HEK293 (cell line): ENCODE measurements around the gene NDST1.

Source experiments
- CTCF ChIA-PET: fragments of 350-600 bp; formaldehyde crosslinking; extraction: SDS; loops from one replicate; lab custom pipeline; 2021; ENCODE audit warnings: antibody characterized with exemption; lab: Yijun Ruan, JAX
- POLR2A ChIA-PET: fragments of 300-600 bp; formaldehyde crosslinking; extraction: SDS; loops from one replicate; lab custom pipeline; 2020; ENCODE audit warnings: antibody characterized with exemption, inconsistent platforms; lab: Yijun Ruan, JAX
- H3K27ac ChIP-seq: fragments of 200-500 bp; sonication (Bioruptor generic); 2 replicates; pipeline ENCODE4 v1.5.1; 2014; ENCODE audit warnings: low read depth, low read length, control low read depth, inconsistent platforms; ENCODE audit errors: extremely low read depth
- H3K36me3 ChIP-seq, 2 experiments: fragments of 200-500 bp in 1 of 2; sonication (Bioruptor generic) in 1 of 2; 1 replicate in 1 of 2; 2 replicates in 1 of 2; pipeline ENCODE4 v1.5.1; 2014 to 2017; ENCODE audit warnings: inconsistent platforms in 2 of 2, low read length in 2 of 2; ENCODE audit not compliant: control insufficient read depth in 2 of 2, insufficient read depth in 1 of 2
- H3K4me1 ChIP-seq: fragments of 200-500 bp; sonication (Bioruptor generic); 2 replicates; pipeline ENCODE4 v1.5.1; 2014; ENCODE audit warnings: mild to moderate bottlenecking, low read length, inconsistent platforms; ENCODE audit not compliant: control insufficient read depth, insufficient read depth
- H3K4me3 ChIP-seq: 2 replicates; pipeline ENCODE4 v1.5.1; 2011; ENCODE audit warnings: low read depth, mild to moderate bottlenecking, control low read depth, low read length, moderate library complexity
- H3K9me3 ChIP-seq: fragments of 200-500 bp; sonication (Bioruptor generic); 2 replicates; pipeline ENCODE4 v1.5.1; 2014; ENCODE audit warnings: low read depth, low read length, inconsistent platforms; ENCODE audit not compliant: control insufficient read depth, insufficient read depth
- KLF7 ChIP-seq: fragments of 450-650 bp; formaldehyde crosslinking; IDR thresholded peaks from 2 replicates; pipeline ENCODE4 v1.5.1; 2016; ENCODE audit warnings: missing biosample characterization, missing genetic modification characterization, borderline replicate concordance
- ZBTB21 ChIP-seq: fragments of 450-650 bp; formaldehyde crosslinking; IDR thresholded peaks from 2 replicates; pipeline ENCODE4 v1.5.1; 2017; ENCODE audit warnings: missing biosample characterization, missing genetic modification characterization
- ZFP3 ChIP-seq: fragments of 450-650 bp; formaldehyde crosslinking; IDR thresholded peaks from 2 replicates; pipeline ENCODE4 v1.5.1; 2016; ENCODE audit warnings: low read depth, missing biosample characterization, missing genetic modification characterization
- ZNF10 ChIP-seq: fragments of 450-650 bp; formaldehyde crosslinking; IDR thresholded peaks from 2 replicates; pipeline ENCODE4 v1.5.1; 2017; ENCODE audit warnings: missing biosample characterization, missing genetic modification characterization
- ZNF121 ChIP-seq: fragments of 450-650 bp; formaldehyde crosslinking; IDR thresholded peaks from 2 replicates; pipeline ENCODE4 v1.5.1; 2016; ENCODE audit warnings: missing biosample characterization, missing genetic modification characterization
- ZNF2 ChIP-seq: fragments of 450-650 bp; formaldehyde crosslinking; IDR thresholded peaks from 2 replicates; pipeline ENCODE4 v1.5.1; 2016; ENCODE audit warnings: missing biosample characterization, missing genetic modification characterization
- ZNF341 ChIP-seq: fragments of 450-650 bp; formaldehyde crosslinking; IDR thresholded peaks from 2 replicates; pipeline ENCODE4; 2016; ENCODE audit warnings: low read depth, missing biosample characterization, missing genetic modification characterization
- ZNF37A ChIP-seq: fragments of 450-650 bp; IDR thresholded peaks from 2 replicates; pipeline ENCODE4 v1.5.1; 2018; ENCODE audit warnings: missing biosample characterization, missing genetic modification characterization
- ZNF510 ChIP-seq: fragments of 450-650 bp; formaldehyde crosslinking; IDR thresholded peaks from 2 replicates; pipeline ENCODE4 v1.5.1; 2018; ENCODE audit warnings: mild to moderate bottlenecking, missing genetic modification characterization, missing biosample characterization; ENCODE audit not compliant: insufficient replicate concordance
- ZNF76 ChIP-seq: fragments of 450-650 bp; formaldehyde crosslinking; IDR thresholded peaks from 2 replicates; pipeline ENCODE4; 2016; ENCODE audit warnings: low read depth, missing biosample characterization, missing genetic modification characterization, borderline replicate concordance
- TF ChIP-seq, protein P1 (sequence below): fragments of 450-650 bp; formaldehyde crosslinking; IDR thresholded peaks from 2 replicates; pipeline ENCODE4 v1.5.1; 2016; ENCODE audit warnings: missing biosample characterization, missing genetic modification characterization
- TF ChIP-seq, protein P2 (sequence below): fragments of 450-650 bp; formaldehyde crosslinking; IDR thresholded peaks from 2 replicates; pipeline ENCODE4 v1.5.1; 2016; ENCODE audit warnings: missing biosample characterization, missing genetic modification characterization
- TF ChIP-seq, protein P3 (sequence below): fragments of 450-650 bp; formaldehyde crosslinking; IDR thresholded peaks from 2 replicates; pipeline ENCODE4 v1.5.1; 2016; ENCODE audit warnings: missing biosample characterization, missing genetic modification characterization
- TF ChIP-seq, protein P4 (sequence below): fragments of 450-650 bp; formaldehyde crosslinking; IDR thresholded peaks from 2 replicates; pipeline ENCODE4 v1.5.1; 2017; ENCODE audit warnings: missing biosample characterization, missing genetic modification characterization

The NDST1 gene

DNA sequence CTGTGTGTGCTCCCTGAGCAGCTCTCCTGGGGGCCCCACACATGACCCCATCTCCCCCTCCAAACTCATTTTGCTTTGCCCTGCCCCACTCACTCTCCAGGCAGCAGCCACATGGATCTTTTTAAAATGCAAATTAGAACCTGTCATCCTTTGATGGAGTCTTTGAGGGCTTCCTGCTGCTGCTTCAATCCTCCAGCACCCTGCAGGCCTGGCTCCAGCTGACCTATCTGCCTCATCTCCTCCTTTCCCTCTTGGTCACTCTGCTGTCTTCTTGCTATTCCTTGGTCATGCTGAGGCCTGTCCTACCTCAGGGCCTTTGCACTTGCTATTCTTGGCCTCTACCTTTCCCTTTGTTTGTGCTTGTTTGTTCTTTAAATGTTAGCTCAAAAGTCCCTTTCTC is 17.9 kb downstream of the NDST1 start (continued):
- TF ChIP-seq, protein P1, sequence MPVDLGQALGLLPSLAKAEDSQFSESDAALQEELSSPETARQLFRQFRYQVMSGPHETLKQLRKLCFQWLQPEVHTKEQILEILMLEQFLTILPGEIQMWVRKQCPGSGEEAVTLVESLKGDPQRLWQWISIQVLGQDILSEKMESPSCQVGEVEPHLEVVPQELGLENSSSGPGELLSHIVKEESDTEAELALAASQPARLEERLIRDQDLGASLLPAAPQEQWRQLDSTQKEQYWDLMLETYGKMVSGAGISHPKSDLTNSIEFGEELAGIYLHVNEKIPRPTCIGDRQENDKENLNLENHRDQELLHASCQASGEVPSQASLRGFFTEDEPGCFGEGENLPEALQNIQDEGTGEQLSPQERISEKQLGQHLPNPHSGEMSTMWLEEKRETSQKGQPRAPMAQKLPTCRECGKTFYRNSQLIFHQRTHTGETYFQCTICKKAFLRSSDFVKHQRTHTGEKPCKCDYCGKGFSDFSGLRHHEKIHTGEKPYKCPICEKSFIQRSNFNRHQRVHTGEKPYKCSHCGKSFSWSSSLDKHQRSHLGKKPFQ = no peak
- TF ChIP-seq, all 188 proteins: peak for 2

DNA sequence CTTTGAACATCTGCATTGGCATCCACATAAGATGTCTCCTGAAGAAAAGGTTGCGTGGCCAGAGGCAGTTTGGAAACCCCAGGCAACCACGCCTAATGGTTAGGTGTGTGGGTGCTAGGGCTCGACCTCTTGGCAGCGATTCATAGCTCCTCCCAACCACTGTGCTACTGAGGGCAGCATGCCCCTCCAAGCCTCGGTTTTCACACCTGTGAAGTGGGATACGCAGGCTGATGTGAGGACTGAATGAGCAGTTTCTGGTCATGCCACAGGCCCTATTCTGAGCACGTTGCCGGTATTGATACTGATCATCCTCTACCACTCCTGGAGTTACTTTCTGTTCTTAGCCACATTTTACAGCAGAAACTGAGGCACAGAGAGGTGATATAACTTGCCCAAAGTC is 19.1 kb downstream of the NDST1 start:
- TF ChIP-seq KLF7 = no peak
- no peak for TF ChIP-seq ZNF10 (tag by site-specific recombination)
- TF ChIP-seq ZFP3 = no peak
- TF ChIP-seq ZNF2 = no peak
- no peak for TF ChIP-seq ZNF37A (tag by site-specific recombination)
- H3K36me3 ChIP-seq = peaks cover 0 to 42% of the 10 kb centered on the region in 2 experiments; a peak in 2 of 3 replicates
- H3K27ac ChIP-seq = no peak overlapping the region
- H3K4me1 ChIP-seq = no peaks in the 10 kb centered on the region
- ChIA-PET POLR2A (no interaction called here), CTCF (interaction anchor here (1.0 to 1.6 kb wide), 2 partner anchors 17 to 67 kb away, joined by 5 to 9 read pairs; no protein-coding TSS in a partner anchor)
- no peaks in the 10 kb centered on the region for H3K9me3 ChIP-seq
- no peak overlapping the region for H3K4me3 ChIP-seq

DNA sequence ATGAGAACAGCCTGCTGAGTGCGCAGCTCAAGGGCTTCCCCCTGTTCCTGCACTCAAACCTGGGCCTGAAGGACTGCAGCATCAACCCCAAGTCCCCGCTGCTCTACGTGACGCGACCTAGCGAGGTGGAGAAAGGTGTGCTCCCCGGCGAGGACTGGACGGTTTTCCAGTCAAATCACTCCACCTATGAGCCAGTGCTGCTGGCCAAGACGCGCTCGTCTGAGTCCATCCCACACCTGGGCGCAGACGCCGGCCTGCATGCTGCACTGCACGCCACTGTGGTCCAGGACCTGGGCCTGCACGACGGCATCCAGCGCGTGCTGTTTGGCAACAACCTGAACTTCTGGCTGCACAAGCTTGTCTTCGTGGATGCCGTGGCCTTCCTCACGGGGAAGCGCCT is 19.9 kb downstream of the NDST1 start:
- ChIA-PET POLR2A (no interaction called here), CTCF (no interaction called here)
- Histone ChIP-seq H3K4me3 (no peak overlapping the region), H3K4me1 (no peaks in the 10 kb centered on the region), H3K36me3 (peaks cover 0 to 46% of the 10 kb centered on the region in 2 experiments; a peak in 2 of 3 replicates), H3K27ac (no peak overlapping the region), H3K9me3 (no peaks in the 10 kb centered on the region)
- TF ChIP-seq, protein P2, sequence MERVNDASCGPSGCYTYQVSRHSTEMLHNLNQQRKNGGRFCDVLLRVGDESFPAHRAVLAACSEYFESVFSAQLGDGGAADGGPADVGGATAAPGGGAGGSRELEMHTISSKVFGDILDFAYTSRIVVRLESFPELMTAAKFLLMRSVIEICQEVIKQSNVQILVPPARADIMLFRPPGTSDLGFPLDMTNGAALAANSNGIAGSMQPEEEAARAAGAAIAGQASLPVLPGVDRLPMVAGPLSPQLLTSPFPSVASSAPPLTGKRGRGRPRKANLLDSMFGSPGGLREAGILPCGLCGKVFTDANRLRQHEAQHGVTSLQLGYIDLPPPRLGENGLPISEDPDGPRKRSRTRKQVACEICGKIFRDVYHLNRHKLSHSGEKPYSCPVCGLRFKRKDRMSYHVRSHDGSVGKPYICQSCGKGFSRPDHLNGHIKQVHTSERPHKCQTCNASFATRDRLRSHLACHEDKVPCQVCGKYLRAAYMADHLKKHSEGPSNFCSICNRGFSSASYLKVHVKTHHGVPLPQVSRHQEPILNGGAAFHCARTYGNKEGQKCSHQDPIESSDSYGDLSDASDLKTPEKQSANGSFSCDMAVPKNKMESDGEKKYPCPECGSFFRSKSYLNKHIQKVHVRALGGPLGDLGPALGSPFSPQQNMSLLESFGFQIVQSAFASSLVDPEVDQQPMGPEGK (tag by site-specific recombination) = no peak
- TF ChIP-seq, protein P1 = no peak
- no peak for TF ChIP-seq ZNF341 (tag by site-specific recombination)
- no peak for TF ChIP-seq ZNF76 (tag by site-specific recombination)
- no peak for TF ChIP-seq ZNF510 (tag by site-specific recombination)
- no peak for TF ChIP-seq ZBTB21 (tag by site-specific recombination)

DNA sequence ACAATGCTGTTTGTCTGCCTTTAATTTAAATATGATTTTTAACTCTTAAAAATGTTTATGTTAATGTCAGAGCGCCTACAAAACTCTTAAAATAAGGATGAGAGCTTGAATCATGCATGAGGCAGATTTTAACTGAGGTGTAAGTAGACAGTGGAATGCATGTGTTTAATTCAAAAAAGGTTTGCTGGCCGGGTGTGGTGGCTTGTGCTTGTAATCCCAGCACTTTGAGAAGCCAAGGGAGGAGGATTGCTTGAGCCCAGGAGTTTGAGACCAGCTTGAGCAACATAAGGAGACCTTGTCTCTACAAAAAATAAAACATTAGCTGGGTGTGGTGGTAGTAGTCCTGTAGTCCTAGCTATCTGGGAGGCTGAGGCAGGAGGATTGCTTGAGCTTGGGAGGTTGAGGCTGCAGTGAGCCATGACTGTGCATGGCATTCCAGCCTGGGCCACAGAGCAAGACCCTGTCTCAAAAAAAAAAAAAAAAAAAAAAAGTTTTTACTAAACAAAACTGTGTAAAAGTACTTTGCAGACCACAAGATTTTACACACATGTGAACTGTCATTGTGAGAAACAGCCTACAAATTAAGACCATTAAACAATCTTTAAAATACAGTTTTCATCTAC is 21.1 kb downstream of the NDST1 start:
- Histone ChIP-seq H3K36me3 (peaks cover 8 to 48% of the 10 kb centered on the region in 2 experiments; a peak in 2 of 3 replicates), H3K4me1 (no peaks in the 10 kb centered on the region), H3K27ac (no peak overlapping the region), H3K4me3 (no peak overlapping the region), H3K9me3 (no peaks in the 10 kb centered on the region)
- CTCF ChIA-PET = no interaction called here
- TF ChIP-seq, protein P3, sequence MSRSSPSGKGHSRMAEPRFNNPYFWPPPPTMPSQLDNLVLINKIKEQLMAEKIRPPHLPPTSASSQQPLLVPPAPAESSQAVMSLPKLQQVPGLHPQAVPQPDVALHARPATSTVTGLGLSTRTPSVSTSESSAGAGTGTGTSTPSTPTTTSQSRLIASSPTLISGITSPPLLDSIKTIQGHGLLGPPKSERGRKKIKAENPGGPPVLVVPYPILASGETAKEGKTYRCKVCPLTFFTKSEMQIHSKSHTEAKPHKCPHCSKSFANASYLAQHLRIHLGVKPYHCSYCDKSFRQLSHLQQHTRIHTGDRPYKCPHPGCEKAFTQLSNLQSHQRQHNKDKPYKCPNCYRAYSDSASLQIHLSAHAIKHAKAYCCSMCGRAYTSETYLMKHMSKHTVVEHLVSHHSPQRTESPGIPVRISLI (tag by site-specific recombination) = peak; percentile 84
- TF ChIP-seq ZNF121 (tag by site-specific recombination) = peak; percentile 59; the same call in 1 of the 2 replicates
- TF ChIP-seq, protein P4, sequence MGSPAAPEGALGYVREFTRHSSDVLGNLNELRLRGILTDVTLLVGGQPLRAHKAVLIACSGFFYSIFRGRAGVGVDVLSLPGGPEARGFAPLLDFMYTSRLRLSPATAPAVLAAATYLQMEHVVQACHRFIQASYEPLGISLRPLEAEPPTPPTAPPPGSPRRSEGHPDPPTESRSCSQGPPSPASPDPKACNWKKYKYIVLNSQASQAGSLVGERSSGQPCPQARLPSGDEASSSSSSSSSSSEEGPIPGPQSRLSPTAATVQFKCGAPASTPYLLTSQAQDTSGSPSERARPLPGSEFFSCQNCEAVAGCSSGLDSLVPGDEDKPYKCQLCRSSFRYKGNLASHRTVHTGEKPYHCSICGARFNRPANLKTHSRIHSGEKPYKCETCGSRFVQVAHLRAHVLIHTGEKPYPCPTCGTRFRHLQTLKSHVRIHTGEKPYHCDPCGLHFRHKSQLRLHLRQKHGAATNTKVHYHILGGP (tag by site-specific recombination) = no peak
- POLR2A ChIA-PET = interaction anchor here (0.7 kb wide), 1 partner anchor 12 kb away, joined by 9 read pairs; no protein-coding TSS in a partner anchor
